Upper lobe of left lung (tissue), 6 donors: ENCODE results near the gene TLE2. TPM values are rescaled to one million over a fixed set of nuclear protein-coding genes. Genes with fewer than 3 reads are reported as not detected.
A peak's percentile ranks its signal among the peaks of the same experiment; 100 is the strongest.

Experiments
- ATAC-seq, 2 donors: fragments of 200-7000 bp; cut with Tn5 transposase; one replicate each; pipeline ENCODE4 v1.9.1; 2022; ENCODE audit warnings: mild to moderate bottlenecking in 2 of 2, moderate library complexity in 2 of 2; ENCODE audit not compliant: low FRiP score in 2 of 2
- DNase-seq, 2 donors: peaks; one replicate each; pipeline ENCODE4 v3.0.0-alpha.2; 2019 to 2020
- H3K27ac ChIP-seq, 4 donors: fragments of 200-600 bp; sonication (generic); one replicate each; pipeline ENCODE4 v1.5.1; 2016 to 2019
- H3K27me3 ChIP-seq, 4 donors: fragments of 200-600 bp; sonication (generic); one replicate each; pipeline ENCODE4 v1.5.1; 2017 to 2019
- H3K36me3 ChIP-seq, 4 donors: fragments of 200-600 bp; sonication (generic); one replicate each; pipeline ENCODE4 v1.5.1; 2016 to 2019
- H3K4me1 ChIP-seq, 4 donors: fragments of 200-600 bp; sonication (generic); one replicate each; pipeline ENCODE4 v1.5.1; 2018 to 2019
- H3K4me3 ChIP-seq, 4 donors: fragments of 200-600 bp; sonication (generic); one replicate each; pipeline ENCODE4 v1.5.1; 2017 to 2019; ENCODE audit warnings: mild to moderate bottlenecking in 2 of 4, moderate library complexity in 1 of 4
- H3K9me3 ChIP-seq, 4 donors: fragments of 200-600 bp; sonication (generic); one replicate each; pipeline ENCODE4 v1.5.1; 2018 to 2019
- CTCF ChIP-seq, 6 experiments: fragments of 450-650 bp in 4 of 6; fragments of 200-600 bp in 2 of 6; sonication (generic) in 2 of 6; IDR thresholded peaks; one replicate each; pipeline ENCODE4 v1.5.1; 2016 to 2019; ENCODE audit warnings: antibody characterized with exemption in 6 of 6
- EP300 ChIP-seq, 4 donors: sonication (generic); formaldehyde crosslinking; IDR thresholded peaks; one replicate each; pipeline ENCODE4 v1.5.1; 2017; ENCODE audit warnings: antibody characterized with exemption in 4 of 4, control low read depth in 2 of 4
- POLR2A ChIP-seq, 4 donors: fragments of 450-650 bp; IDR thresholded peaks; one replicate each; pipeline ENCODE4 v1.5.1; 2016 to 2017; ENCODE audit warnings: antibody characterized with exemption in 4 of 4, mild to moderate bottlenecking in 2 of 4
- POLR2AphosphoS5 ChIP-seq, 2 donors: sonication (generic); formaldehyde crosslinking; IDR thresholded peaks; one replicate each; pipeline ENCODE4 v1.5.1; 2017; ENCODE audit warnings: antibody characterized with exemption in 2 of 2
- WGBS, 2 donors: methylation state at CpG; one replicate each; pipeline ENCODE4 v1.1.5; 2017 to 2018; 5-methylcytosine and 5-hydroxymethylcytosine counted together
- total RNA-seq, 6 donors: library from RNA; depleted of rRNA in 4 of 6; stranded (reverse); fragments of >200 nt in 4 of 6; gene quantifications; one replicate each; pipeline versions ENCODE4 v1.1.0 to v1.2.1, GENCODE V29; 2016 to 2021
- donor health status: DM: no; HTN: no; CAD: no; lungs with moderate emphysema.
- donor health status: DM: no; HTN: yes; CAD: no; lungs with severe emphysema.

The TLE2 gene
- total RNA-seq, 6 donors from 2014 or later, result 35.0 to 115 (median 56.0) TPM

GRCh38 chr19:3048190-3048533 is 19.1 kb upstream of the TLE2 start:
- DNase-seq (no peak), ATAC-seq (no peak)
- H3K9me3 ChIP-seq, result no peaks in the 10 kb centered on the region
- peak overlapping the region in 2 of 4 donors; percentile 44 to 50 for H3K4me3 ChIP-seq
- WGBS, 2 donors, result 85 to 90% methylated on average over 5 of the region's 5 CpGs
- H3K27ac ChIP-seq, result peak overlapping the region in 3 of 4 donors; percentile 78 to 88 (median 85)
- peaks cover 11 to 24% (median 12%) of the 10 kb centered on the region in 4 donors for H3K4me1 ChIP-seq
- TF ChIP-seq EP300 (IDR thresholded peaks at IDR 0.05) (no peak), POLR2A (IDR thresholded peaks at IDR 0.05) (no peak), POLR2AphosphoS5 (IDR thresholded peaks at IDR 0.05) (no peak), CTCF (IDR thresholded peaks at IDR 0.05) (no peak)
- H3K36me3 ChIP-seq, result peaks cover 0 to 7% (median 3%) of the 10 kb centered on the region in 4 donors
- no peaks in the 10 kb centered on the region for H3K27me3 ChIP-seq

DNA sequence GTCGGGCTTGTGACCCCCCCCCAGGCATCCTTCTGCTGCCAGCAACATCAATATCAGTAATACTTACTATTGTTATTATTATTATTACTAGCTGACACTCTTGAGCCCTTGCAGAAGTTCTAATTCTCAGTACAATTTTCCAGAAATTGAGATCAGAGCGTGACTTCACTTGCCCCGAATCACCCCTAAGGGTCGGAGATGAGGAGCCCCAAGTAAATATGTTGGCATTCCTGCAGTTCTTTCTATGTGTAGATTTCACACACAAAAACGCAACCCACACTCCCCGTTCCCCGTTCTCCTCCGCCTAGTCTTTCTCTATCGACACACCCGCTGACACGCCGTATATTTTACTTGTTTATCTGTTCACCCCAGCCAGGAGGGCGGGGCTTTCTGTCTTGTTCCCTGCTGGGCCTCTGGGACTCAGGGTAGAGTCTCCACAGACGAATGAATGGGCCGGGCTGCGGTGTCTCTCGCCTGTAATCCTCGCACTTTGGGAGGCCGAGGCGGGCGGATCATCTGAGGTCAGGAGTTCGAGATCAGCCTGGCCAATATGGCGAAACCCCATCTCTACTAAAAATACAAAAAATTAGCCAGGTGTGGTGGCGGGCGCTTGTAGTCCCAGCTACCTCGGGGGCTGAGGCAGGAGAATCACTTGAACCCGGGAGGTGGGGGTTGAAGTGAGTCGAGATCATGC is 18.6 kb upstream of the TLE2 start:
- H3K4me3 ChIP-seq, result peak overlapping the region in 3 of 4 donors; percentile 43 to 50 (median 44)
- WGBS, 2 donors, result 13 to 15% methylated on average over 27 to 28 of the region's 28 CpGs
- H3K27me3 ChIP-seq, result no peaks in the 10 kb centered on the region
- TF ChIP-seq POLR2AphosphoS5 (IDR thresholded peaks at IDR 0.05) (peak in 1 of 2 donors; percentile 50), CTCF (IDR thresholded peaks at IDR 0.05) (no peak), POLR2A (IDR thresholded peaks at IDR 0.05) (peak in 2 of 4 donors; percentile 24 to 39), EP300 (IDR thresholded peaks at IDR 0.05) (no peak)
- DNase-seq (peak in 1 of 2 donors; percentile 86), ATAC-seq (peak; percentile 34 to 84)
- H3K27ac ChIP-seq, result peak overlapping the region; percentile 62 to 88 (median 82)
- H3K36me3 ChIP-seq, result peaks cover 0 to 2% (median 1%) of the 10 kb centered on the region in 4 donors
- H3K4me1 ChIP-seq, result peaks cover 11 to 27% (median 12%) of the 10 kb centered on the region in 4 donors
- no peaks in the 10 kb centered on the region for H3K9me3 ChIP-seq

GRCh38 chr19:3046698-3047495 is 17.8 kb upstream of the TLE2 start:
- no peak for TF ChIP-seq POLR2A (IDR thresholded peaks at IDR 0.05)
- no peak for TF ChIP-seq CTCF (IDR thresholded peaks at IDR 0.05)
- TF ChIP-seq POLR2AphosphoS5 (IDR thresholded peaks at IDR 0.05), result no peak
- TF ChIP-seq EP300 (IDR thresholded peaks at IDR 0.05), result no peak
- WGBS, 2 donors, result 28 to 32% methylated on average over 4 to 5 of the region's 47 CpGs
- H3K9me3 ChIP-seq, result no peaks in the 10 kb centered on the region
- H3K4me1 ChIP-seq, result peaks cover 11 to 33% (median 12%) of the 10 kb centered on the region in 4 donors
- no peaks in the 10 kb centered on the region for H3K36me3 ChIP-seq
- DNase-seq (peak in 1 of 2 donors; percentile 88), ATAC-seq (peak in 1 of 2 donors; percentile 22)
- peak overlapping the region in 3 of 4 donors; percentile 43 to 50 (median 44) for H3K4me3 ChIP-seq
- peak overlapping the region; percentile 62 to 88 (median 82) for H3K27ac ChIP-seq
- H3K27me3 ChIP-seq, result no peaks in the 10 kb centered on the region

DNA sequence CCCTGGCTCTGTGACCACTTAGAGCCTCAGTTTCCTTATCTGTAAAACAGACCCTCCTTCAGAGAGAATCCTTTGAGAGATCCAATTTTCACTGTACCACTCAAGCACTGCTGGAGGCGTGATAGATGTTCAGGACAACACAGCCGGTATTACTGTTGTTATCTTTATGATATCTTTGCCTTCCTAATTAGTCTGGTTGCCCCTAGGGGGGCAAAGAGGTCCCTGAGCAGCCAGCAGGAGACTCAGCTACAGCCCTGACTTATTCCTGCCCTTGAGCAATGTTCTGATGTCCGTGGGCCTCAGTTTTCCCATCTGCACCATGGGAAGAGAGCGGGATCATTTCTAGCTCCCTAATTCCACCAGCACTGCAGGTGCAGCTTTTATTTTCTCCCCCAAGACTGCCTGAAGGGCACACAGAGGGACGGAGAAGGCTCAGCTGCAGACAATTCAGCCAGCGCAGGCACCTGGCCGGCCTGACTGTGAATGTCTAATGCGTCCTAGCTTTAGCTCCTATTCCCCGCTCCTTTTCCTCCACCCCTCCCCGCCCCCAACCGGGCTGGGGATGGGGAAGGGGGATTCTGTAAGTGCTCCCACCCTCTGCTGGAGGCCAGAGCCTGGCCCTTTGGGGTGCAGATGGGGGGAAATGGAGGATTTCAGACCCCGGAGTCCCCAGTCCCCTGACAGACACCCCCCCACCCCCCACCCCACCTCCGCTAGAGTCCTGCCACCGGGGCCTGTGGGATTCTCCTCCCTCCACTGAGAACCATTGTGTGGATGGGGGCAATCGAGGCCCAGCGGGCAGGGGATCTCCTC is 17.0 kb upstream of the TLE2 start:
- no peaks in the 10 kb centered on the region for H3K36me3 ChIP-seq
- TF ChIP-seq POLR2A (IDR thresholded peaks at IDR 0.05) (no peak), CTCF (IDR thresholded peaks at IDR 0.05) (no peak), EP300 (IDR thresholded peaks at IDR 0.05) (no peak), POLR2AphosphoS5 (IDR thresholded peaks at IDR 0.05) (no peak)
- no peak for DNase-seq
- no peak overlapping the region for H3K4me3 ChIP-seq
- H3K4me1 ChIP-seq, result peaks cover 11 to 36% (median 12%) of the 10 kb centered on the region in 4 donors
- no peaks in the 10 kb centered on the region for H3K9me3 ChIP-seq
- ATAC-seq, result no peak
- H3K27me3 ChIP-seq, result no peaks in the 10 kb centered on the region
- 48 to 58% methylated on average over 16 of the region's 16 CpGs for WGBS, 2 donors
- peak overlapping the region in 3 of 4 donors; percentile 24 to 88 (median 78) for H3K27ac ChIP-seq
